ENCODE measurements around the gene CRTC1. TPM values are rescaled to one million over a fixed set of nuclear protein-coding genes. Genes with fewer than 3 reads are reported as not detected.

CRTC1 gene
- total RNA-seq, 4 donors from 2014 or later, result 2.8 to 8.8 (median 3.7) TPM

GRCh38 chr19:18668252-18668631, 15.2 kb upstream of the CRTC1 start:
- Histone ChIP-seq H3K36me3 (peaks cover 0 to 20% of the 10 kb centered on the region in 2 donors), H3K4me3 (no peak overlapping the region), H3K27ac (no peak overlapping the region), H3K4me1 (peaks cover 16 to 47% of the 10 kb centered on the region in 2 donors), H3K27me3 (no peaks in the 10 kb centered on the region), H3K9me3 (no peaks in the 10 kb centered on the region)
- ATAC-seq, result no peak
- DNase-seq, result no peak
- in situ Hi-C loops (cut with MboI; ENCODE audit: low sequenced_read_pairs in 4 of 4) (no loop called here), intact Hi-C loops (cut with DNase I; ENCODE audit: low total_unique reads) (no loop called here)
- TF ChIP-seq CTCF (IDR thresholded peaks at IDR 0.05 in 4 of 5, conservative IDR thresholded peaks at IDR 0.05 in 1 of 5) (no peak), POLR2A (IDR thresholded peaks at IDR 0.05) (no peak)

GRCh38 chr19:18668744-18669523, 14.5 kb upstream of the CRTC1 start:
- no peaks in the 10 kb centered on the region for H3K27me3 ChIP-seq
- peaks cover 13 to 47% of the 10 kb centered on the region in 2 donors for H3K4me1 ChIP-seq
- H3K27ac ChIP-seq, result no peak overlapping the region
- intact Hi-C loops (cut with DNase I; ENCODE audit: low total_unique reads) (no loop called here), in situ Hi-C loops (cut with MboI; ENCODE audit: low sequenced_read_pairs in 4 of 4) (no loop called here)
- DNase-seq (no peak), ATAC-seq (no peak)
- no peak for TF ChIP-seq POLR2A (IDR thresholded peaks at IDR 0.05)
- no peak for TF ChIP-seq CTCF (IDR thresholded peaks at IDR 0.05 in 4 of 5, conservative IDR thresholded peaks at IDR 0.05 in 1 of 5)
- peaks cover 0 to 20% of the 10 kb centered on the region in 2 donors for H3K36me3 ChIP-seq
- no peak overlapping the region for H3K4me3 ChIP-seq
- no peaks in the 10 kb centered on the region for H3K9me3 ChIP-seq

GRCh38 chr19:18669524-18669817, 14.0 kb upstream of the CRTC1 start:
- peaks cover 13 to 52% of the 10 kb centered on the region in 2 donors for H3K4me1 ChIP-seq
- no peak for DNase-seq
- in situ Hi-C loops (cut with MboI; ENCODE audit: low sequenced_read_pairs in 4 of 4), result no loop called here

GRCh38 chr19:18669883-18670282, 13.6 kb upstream of the CRTC1 start:
- TF ChIP-seq POLR2A (IDR thresholded peaks at IDR 0.05), result no peak
- no peak for TF ChIP-seq CTCF (IDR thresholded peaks at IDR 0.05 in 4 of 5, conservative IDR thresholded peaks at IDR 0.05 in 1 of 5)
- intact Hi-C loops (cut with DNase I; ENCODE audit: low total_unique reads), result no loop called here
- H3K9me3 ChIP-seq, result no peaks in the 10 kb centered on the region
- in situ Hi-C loops (cut with MboI; ENCODE audit: low sequenced_read_pairs in 4 of 4), result loop anchor here in 1 of 4 donors (10.0 kb wide), 1 partner anchor 75 kb away; no protein-coding TSS in a partner anchor
- H3K27me3 ChIP-seq, result no peaks in the 10 kb centered on the region
- no peak for ATAC-seq
- DNase-seq, result no peak
- peaks cover 13 to 57% of the 10 kb centered on the region in 2 donors for H3K4me1 ChIP-seq
- H3K4me3 ChIP-seq, result no peak overlapping the region
- H3K36me3 ChIP-seq, result peaks cover 0 to 20% of the 10 kb centered on the region in 2 donors
- H3K27ac ChIP-seq, result no peak overlapping the region

More at GRCh38 chr19:18669524-18669817, 14.0 kb upstream of the CRTC1 start:
- Histone ChIP-seq H3K4me3 (no peak overlapping the region), H3K36me3 (peaks cover 0 to 20% of the 10 kb centered on the region in 2 donors), H3K27me3 (no peaks in the 10 kb centered on the region), H3K27ac (no peak overlapping the region), H3K9me3 (no peaks in the 10 kb centered on the region)
- no peak for TF ChIP-seq CTCF (IDR thresholded peaks at IDR 0.05 in 4 of 5, conservative IDR thresholded peaks at IDR 0.05 in 1 of 5)
- no peak for TF ChIP-seq POLR2A (IDR thresholded peaks at IDR 0.05)
- no peak for ATAC-seq
- intact Hi-C loops (cut with DNase I; ENCODE audit: low total_unique reads), result no loop called here
